ENCODE results near the gene KCNA10.

KCNA10 gene

GRCh38 chr1:110477041-110477440, 41.9 kb downstream of the KCNA10 start:
- DNase-seq = no peak

- no peak for DNase-seq
Measured at GRCh38 chr1:110476028-110476765, 42.8 kb downstream of the KCNA10 start.

- no peak for DNase-seq
Measured at GRCh38 chr1:110475362-110476027, 43.5 kb downstream of the KCNA10 start.

GRCh38 chr1:110474444-110474843, 44.5 kb downstream of the KCNA10 start:
- no peak for DNase-seq

GRCh38 chr1:110472546-110472945, 46.4 kb downstream of the KCNA10 start:
- no peak for DNase-seq

- no peak for DNase-seq
Measured at GRCh38 chr1:110471131-110471530, 47.8 kb downstream of the KCNA10 start.
